GM12878 (cell line): Measurements from ENCODE around the gene RHOBTB1.

ENCODE experiments used
- CTCF ChIP-seq, 3 experiments: IDR thresholded peaks in 2 of 3; conservative IDR thresholded peaks in 1 of 3; 2 replicates each; pipeline ENCODE4 v1.5.1; 2011; ENCODE audit warnings: low read depth in 3 of 3, low read length in 3 of 3, mild to moderate bottlenecking in 3 of 3, control low read depth in 2 of 3, moderate library complexity in 2 of 3, inconsistent platforms in 1 of 3, mixed read lengths in 1 of 3; ENCODE audit not compliant: control insufficient read depth in 2 of 3, insufficient read depth in 1 of 3; ENCODE audit errors: extremely low read depth in 1 of 3
- DPF2 ChIP-seq: fragments of 450-650 bp; IDR thresholded peaks from 2 replicates; pipeline ENCODE4 v1.6.1; 2017; ENCODE audit warnings: mild to moderate bottlenecking
- EED ChIP-seq: sonication (generic); IDR thresholded peaks from 2 replicates; pipeline ENCODE4 v1.6.1; 2016; ENCODE audit warnings: antibody characterized with exemption, low read depth
- EZH2 ChIP-seq: IDR thresholded peaks from 2 replicates; pipeline ENCODE4 v1.6.1; 2012; ENCODE audit warnings: low read depth, mild to moderate bottlenecking, control low read depth, inconsistent platforms, low read length, borderline replicate concordance; ENCODE audit not compliant: control insufficient read depth
- JUNB ChIP-seq: IDR thresholded peaks from 2 replicates; pipeline ENCODE4 v1.6.1; 2016; ENCODE audit warnings: antibody characterized with exemption, mild to moderate bottlenecking
- MXI1 ChIP-seq: fragments of 150-350 bp; IDR thresholded peaks from 2 replicates; pipeline ENCODE4 v1.6.1; 2011; ENCODE audit warnings: low read depth, mild to moderate bottlenecking, inconsistent platforms, low read length, improper control_type of control experiment
- NFIC ChIP-seq: IDR thresholded peaks from 2 replicates; pipeline ENCODE4 v1.6.1; 2012; ENCODE audit warnings: low read depth, mild to moderate bottlenecking, inconsistent platforms, low read length, moderate library complexity
- NFYA ChIP-seq: IDR thresholded peaks from 2 replicates; pipeline ENCODE4 v1.6.1; 2011; ENCODE audit warnings: low read depth, mild to moderate bottlenecking, low read length, improper control_type of control experiment, borderline replicate concordance
- POLR2A ChIP-seq: IDR thresholded peaks from 2 replicates; pipeline ENCODE4 v1.6.1; 2011; ENCODE audit warnings: low read depth, mild to moderate bottlenecking, low read length
- REST ChIP-seq: IDR thresholded peaks from 2 replicates; pipeline ENCODE4 v1.6.1; 2012; ENCODE audit warnings: mild to moderate bottlenecking, low read depth, low read length
- ZNF384 ChIP-seq: IDR thresholded peaks from 2 replicates; pipeline ENCODE4 v1.6.1; 2012; ENCODE audit warnings: low read depth, mild to moderate bottlenecking, low read length, improper control_type of control experiment, borderline replicate concordance
- ZNF687 ChIP-seq: fragments of 450-650 bp; IDR thresholded peaks from 2 replicates; pipeline ENCODE4 v1.6.1; 2017; ENCODE audit warnings: mild to moderate bottlenecking, moderate library complexity

GRCh38 chr10:60980997-60981396, 37.0 kb upstream of the RHOBTB1 start:
- TF ChIP-seq DPF2 (no peak), EZH2 (no peak), EED (no peak), JUNB (no peak), CTCF (IDR thresholded peaks at IDR 0.05 in 2 of 3, conservative IDR thresholded peaks at IDR 0.05 in 1 of 3; ENCODE audit: control insufficient read depth in 2 of 3, extremely low read depth in 1 of 3, insufficient read depth in 1 of 3, low read depth in 3 of 3, low read length in 3 of 3) (no peak), NFIC (no peak), NFYA (no peak), ZNF687 (no peak), MXI1 (no peak), REST (no peak), ZNF384 (no peak), POLR2A (no peak)
